Hair follicle dermal papilla cell (primary cell): Measurements from ENCODE around the gene TMEM80. TPM values are rescaled to one million over a fixed set of nuclear protein-coding genes. Genes with fewer than 3 reads are reported as not detected.

Experiments used
- total RNA-seq: library from RNA; depleted of rRNA; stranded (reverse); fragments of >200 nt; gene quantifications from 2 replicates; pipeline ENCODE4 v1.2.3, GENCODE V29; 2012

The TMEM80 gene
- total RNA-seq, result 8.9 and 17.2 TPM in 2 replicates

DNA sequence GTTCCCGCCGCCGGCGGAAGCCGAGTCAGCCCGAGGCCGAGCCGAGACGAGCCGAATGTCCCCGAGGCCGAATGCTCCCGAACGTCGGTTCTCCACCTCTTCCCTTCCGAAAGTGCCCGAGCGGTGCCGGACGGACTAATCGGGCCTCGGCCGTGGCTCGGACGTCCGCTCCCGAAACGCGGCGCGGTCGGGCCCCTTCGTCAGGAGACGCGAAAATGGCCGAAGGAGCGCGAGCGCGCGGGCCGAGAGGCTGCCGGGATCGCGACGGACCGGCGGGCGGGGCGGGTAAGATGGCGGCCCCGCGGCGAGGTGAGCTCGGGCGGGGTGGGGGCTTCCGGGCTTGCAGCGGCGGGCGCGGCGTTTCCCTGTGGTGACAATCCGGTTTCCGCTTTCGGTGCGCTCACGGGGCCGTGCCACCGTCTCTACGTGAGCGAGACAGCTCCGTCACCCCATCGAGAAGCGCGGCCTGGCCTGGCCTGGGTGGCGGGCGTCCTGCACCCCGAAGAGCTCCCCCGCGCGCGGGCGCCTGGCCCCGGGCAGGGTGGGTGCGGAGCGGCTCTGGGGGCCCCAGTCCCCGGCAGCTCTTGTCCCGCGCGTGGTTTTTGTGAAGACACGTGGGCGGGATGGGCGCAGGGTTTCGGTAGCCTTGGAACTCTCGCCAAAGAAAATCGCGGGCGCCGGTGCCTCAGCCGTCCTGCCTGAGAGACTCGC, at the start of gene TMEM80:
TSS of gene TMEM80 (plus strand) at position 279 of the 711 bp plus-strand sequence. CDS start at position 291, 12 bp downstream.

DNA sequence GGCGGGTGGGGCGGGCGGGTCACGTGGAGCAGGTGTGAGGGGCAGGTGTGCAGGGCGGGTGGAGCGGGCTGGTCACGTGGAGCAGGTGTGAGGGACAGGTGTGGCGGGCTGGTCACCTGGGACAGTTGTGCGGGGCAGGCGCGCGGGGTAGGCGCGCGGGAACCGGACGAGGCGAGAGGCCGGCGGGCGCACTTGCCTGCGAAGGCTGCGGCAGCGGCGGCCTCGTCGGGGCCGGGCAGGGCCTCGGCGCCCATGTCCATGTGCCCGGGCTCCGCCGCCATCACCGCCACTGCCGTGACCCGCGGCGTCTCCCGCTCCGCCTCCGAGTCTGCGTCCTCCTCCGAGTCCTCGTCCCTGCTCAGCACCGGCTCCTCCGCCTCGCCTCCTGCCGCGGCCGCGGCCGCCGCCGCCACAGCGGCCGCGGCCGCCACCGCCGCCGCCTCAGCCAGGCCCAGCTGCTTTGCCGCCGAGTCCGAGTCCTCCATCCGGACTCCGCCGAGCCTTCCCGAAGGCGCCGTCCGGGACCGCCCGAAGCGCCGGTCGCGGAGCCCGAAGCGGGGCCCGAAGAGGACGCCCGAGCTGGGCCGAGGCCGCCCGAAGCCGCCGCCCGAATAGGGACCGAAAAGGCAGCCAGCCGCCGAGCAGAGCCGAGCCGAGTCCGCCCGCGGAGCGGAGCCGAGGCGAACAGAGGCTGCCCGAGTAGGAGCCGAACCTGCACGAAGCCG, 891 bp upstream of the TMEM80 start, which contains the start of gene DEAF1:
TSS of gene DEAF1 (minus strand) at position 660 of the 725 bp plus-strand sequence. CDS start at position 485, 175 bp downstream.

GRCh38 chr11:705646-706438, 10.2 kb downstream of the TMEM80 start, which contains the start of gene EPS8L2:
EPS8L2 (plus strand) TSS chr11:706231; CDS start chr11:709408, 3,177 bp downstream.

DNA sequence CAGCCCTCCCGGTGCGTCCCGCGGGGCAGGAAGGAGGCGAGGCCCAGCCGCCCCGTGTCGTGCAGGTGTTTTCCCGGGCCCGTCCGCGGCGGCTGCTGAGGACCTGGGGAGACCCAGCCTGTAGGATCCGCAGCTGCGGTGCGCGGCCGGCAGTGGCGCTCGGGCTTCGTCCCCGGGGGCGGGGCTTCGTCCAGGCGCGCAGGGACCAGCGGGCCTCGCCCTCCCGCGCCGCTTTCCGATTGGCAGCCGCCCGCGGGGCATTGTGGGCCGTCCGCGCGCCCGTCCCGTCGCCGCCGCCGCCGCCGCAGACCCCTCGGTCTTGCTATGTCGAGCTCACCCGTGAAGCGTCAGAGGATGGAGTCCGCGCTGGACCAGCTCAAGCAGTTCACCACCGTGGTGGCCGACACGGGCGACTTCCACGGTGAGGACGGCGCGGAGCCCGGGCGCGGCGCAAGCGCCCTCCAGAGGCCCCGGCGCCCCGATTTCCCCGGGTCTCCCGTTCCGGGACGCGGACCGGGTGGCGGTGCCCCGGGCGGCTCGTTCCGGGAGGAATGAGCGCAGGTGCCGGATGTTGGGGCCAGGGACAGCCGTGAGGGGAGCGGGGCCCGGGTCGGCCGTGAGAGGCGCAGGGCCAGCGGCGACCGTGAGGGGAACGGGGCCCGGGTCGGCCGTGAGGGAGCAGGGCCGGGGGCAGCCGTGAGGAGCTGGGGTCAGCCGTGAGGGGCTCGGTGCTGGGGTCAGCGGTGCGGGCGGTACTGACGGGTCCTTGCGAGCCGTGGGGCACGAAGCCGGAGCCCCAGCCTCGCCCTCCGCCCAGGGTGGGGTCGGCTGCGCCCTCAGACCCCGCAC, 51.8 kb downstream of the TMEM80 start, which contains the start of gene TALDO1:
TSS of gene TALDO1 (plus strand) at position 307 of the 849 bp plus-strand sequence. CDS start at position 325, 18 bp downstream.

Other genes starting within 250 kb of the TMEM80 start
- 25.4 and 35.9 TPM in 2 replicates for gene PTDSS2, start 245.5 kb upstream of the TMEM80 start, total RNA-seq
- 359 and 417 TPM in 2 replicates for gene RNH1, start 188.6 kb upstream of the TMEM80 start, total RNA-seq
- gene HRAS, start 160.2 kb upstream of the TMEM80 start, total RNA-seq, result 24.5 and 27.4 TPM in 2 replicates
- gene LRRC56, start 158.3 kb upstream of the TMEM80 start, total RNA-seq, result 0.65 and 0.85 TPM in 2 replicates
- gene LMNTD2, start 135.1 kb upstream of the TMEM80 start, total RNA-seq, result 0.61 and 0.97 TPM in 2 replicates
- gene RASSF7, start 134.8 kb upstream of the TMEM80 start, total RNA-seq, result 3.7 and 7.7 TPM in 2 replicates
- 32.9 and 36.8 TPM in 2 replicates for gene PHRF1, start 119.3 kb upstream of the TMEM80 start, total RNA-seq
- 10.6 and 18.5 TPM in 2 replicates for gene IRF7, start 79.9 kb upstream of the TMEM80 start, total RNA-seq
- not detected in 2 replicates for gene CDHR5, start 70.9 kb upstream of the TMEM80 start, total RNA-seq
- gene SCT, start 68.6 kb upstream of the TMEM80 start, total RNA-seq, result not detected in 2 replicates
- gene DRD4, start 58.5 kb upstream of the TMEM80 start, total RNA-seq, result 0.12 and 0.32 TPM in 2 replicates
- 37.0 and 40.8 TPM in 2 replicates for gene DEAF1, start 594 bp upstream of the TMEM80 start, total RNA-seq
- 19.3 and 31.7 TPM in 2 replicates for gene EPS8L2, start 10.4 kb downstream of the TMEM80 start, total RNA-seq
- 92.8 and 94.2 TPM in 2 replicates for gene TALDO1, start 51.6 kb downstream of the TMEM80 start, total RNA-seq
- gene GATD1, start 81.7 kb downstream of the TMEM80 start, total RNA-seq, result 48.3 and 49.3 TPM in 2 replicates
- 0.97 and 1.9 TPM in 2 replicates for gene CEND1, start 94.3 kb downstream of the TMEM80 start, total RNA-seq
- gene SLC25A22, start 102.5 kb downstream of the TMEM80 start, total RNA-seq, result 14.2 and 17.4 TPM in 2 replicates
- 4.4 and 5.6 TPM in 2 replicates for gene PIDD1, start 109.4 kb downstream of the TMEM80 start, total RNA-seq
- 47.4 and 134 TPM in 2 replicates for gene RPLP2, start 114.2 kb downstream of the TMEM80 start, total RNA-seq
- gene PNPLA2, start 123.1 kb downstream of the TMEM80 start, total RNA-seq, result 29.4 and 33.1 TPM in 2 replicates
- gene CRACR2B, start 132.1 kb downstream of the TMEM80 start, total RNA-seq, result 0.32 and 0.85 TPM in 2 replicates
- gene CD151, start 137.1 kb downstream of the TMEM80 start, total RNA-seq, result 283 and 456 TPM in 2 replicates
- gene POLR2L, start 146.7 kb downstream of the TMEM80 start, total RNA-seq, result 67.7 and 69.6 TPM in 2 replicates
- gene TSPAN4, start 147.0 kb downstream of the TMEM80 start, total RNA-seq, result 129 and 138 TPM in 2 replicates
- gene CHID1, start 215.0 kb downstream of the TMEM80 start, total RNA-seq, result 63.4 and 63.6 TPM in 2 replicates
- 50.4 and 60.7 TPM in 2 replicates for gene AP2A2, start 230.1 kb downstream of the TMEM80 start, total RNA-seq